Measurements from ENCODE around the gene FIG4. TPM values are rescaled to one million over a fixed set of nuclear protein-coding genes. Genes with fewer than 3 reads are reported as not detected.
A peak's percentile ranks its signal among the peaks of the same experiment; 100 is the strongest.
"Not testable (repeated sequence)": the region's sequence is repeated elsewhere in the genome, so short reads cannot be mapped to it uniquely, and the experiment has no call there.

Gene FIG4
- 10 to 100 TPM; 20.1 to 28.3 (median 25.4) TPM for polyA plus RNA-seq (ENCODE audit: insufficient read length in 4 of 4)

DNA sequence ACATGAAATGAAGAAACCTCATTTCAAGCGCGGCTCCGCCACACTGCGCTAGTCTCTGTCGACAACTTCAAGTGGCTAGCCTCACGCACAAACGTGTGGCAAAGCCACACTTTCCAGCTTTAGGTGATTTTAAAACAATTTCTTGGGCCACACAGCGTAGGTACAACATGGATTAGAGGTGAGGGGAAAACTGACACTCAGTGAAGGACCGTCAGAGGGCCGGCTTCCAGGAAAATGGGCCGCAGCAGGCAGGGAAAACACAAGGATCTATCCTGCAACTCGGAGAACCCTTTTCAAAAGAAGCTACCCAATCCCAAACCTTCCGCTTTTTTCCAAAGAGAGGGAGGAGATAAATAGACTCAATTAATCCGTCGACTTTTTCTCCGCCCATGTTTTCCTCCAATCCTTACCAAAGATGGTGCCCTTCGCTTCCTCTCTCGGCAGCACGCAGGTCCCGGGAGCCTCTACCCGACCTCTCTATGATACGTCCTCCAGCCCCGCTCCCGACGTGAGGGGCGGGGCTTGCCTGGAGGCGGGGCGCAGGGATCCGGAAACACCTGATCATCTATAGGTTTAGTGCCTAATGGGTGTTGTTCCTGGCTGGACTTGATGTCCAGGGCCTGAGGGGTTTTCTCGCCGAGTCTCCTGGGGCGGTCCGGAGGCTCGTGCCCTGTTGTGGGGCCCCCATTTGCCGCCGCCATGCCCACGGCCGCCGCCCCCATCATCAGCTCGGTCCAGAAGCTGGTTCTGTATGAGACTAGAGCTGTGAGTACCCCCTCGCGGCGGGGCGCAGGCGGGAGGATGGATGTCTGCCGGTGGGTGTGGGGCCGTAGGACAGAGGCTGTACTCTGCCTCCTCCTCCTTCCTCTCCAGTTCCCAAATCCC, at the start of gene FIG4, which contains the start of gene AK9:
TSS of gene FIG4 (plus strand) at position 560 of the 885 bp plus-strand sequence. CDS start at position 700, 140 bp downstream.
TSS of gene AK9 (minus strand) at position 466 of the 885 bp plus-strand sequence. CDS start 15,457 bp downstream, outside the sequence.
- peak; percentile 77 to 85 (median 83) for DNase-seq (ENCODE audit: low read depth in 4 of 4, low spot score in 3 of 4)

DNA sequence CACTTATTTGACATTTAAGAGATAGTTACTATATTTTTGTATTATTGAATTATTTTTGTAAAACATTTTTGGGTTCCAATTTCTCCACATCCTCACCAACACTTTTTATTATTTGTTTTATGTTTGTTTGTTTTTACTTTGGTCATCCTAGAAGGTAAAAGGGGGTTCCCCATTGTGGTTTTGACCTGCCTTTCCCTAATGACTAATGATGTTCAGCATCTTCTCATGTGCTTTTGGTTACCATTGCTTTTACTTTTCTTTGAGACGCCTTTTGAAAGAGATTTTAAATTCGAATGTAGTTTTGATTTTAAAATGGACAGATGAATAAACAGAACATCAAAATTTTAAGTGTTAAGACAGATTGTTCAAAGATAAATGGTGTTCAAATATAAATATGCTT, 47.0 kb upstream of the FIG4 start:
- no peak for DNase-seq (ENCODE audit: low read depth in 4 of 4, low spot score in 3 of 4)

DNA sequence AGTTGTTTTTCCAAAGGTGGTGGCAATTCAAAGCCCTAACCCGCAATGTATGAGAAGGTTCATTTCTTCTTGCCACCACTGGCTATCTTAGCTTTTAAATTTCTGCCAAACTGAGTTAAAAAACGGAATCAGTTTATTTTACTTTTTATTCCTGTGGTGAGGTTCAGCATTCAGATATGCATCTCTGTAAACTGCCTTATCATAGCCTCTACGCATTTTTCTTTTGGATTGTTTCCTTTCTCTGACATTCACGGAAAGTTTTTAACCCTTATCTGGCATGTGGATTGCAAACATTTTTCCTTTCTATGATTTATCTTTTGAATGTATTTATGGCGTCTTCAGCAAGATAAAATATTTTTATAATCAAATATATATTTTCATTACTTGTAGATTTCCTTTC, 37.8 kb upstream of the FIG4 start:
- no peak for DNase-seq (ENCODE audit: low read depth in 4 of 4, low spot score in 3 of 4)

DNA sequence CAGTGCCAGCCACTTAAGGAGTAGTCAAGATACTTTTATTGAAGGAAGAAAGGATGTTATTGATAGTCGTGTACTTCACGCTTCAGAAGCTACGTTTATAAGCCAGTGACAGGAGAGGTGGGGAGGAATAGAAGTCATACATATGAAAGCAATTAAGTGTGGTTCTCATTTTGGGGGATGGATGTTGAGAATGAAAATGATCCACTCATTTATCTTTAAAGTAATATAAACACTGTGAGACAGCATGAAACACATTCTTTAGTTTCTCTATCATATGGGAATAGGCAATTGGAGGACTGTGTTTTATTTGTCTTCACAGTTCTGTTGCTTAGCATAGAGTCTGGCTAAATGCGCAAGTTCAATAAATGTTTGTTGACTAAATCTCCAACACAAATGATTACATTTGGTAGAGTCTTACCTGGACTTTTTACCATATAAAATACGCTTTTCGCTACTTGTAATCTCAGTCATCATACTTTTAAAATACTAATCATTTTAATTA, 35.3 kb upstream of the FIG4 start:
- DNase-seq (ENCODE audit: low read depth in 4 of 4, low spot score in 3 of 4), result no peak

DNA sequence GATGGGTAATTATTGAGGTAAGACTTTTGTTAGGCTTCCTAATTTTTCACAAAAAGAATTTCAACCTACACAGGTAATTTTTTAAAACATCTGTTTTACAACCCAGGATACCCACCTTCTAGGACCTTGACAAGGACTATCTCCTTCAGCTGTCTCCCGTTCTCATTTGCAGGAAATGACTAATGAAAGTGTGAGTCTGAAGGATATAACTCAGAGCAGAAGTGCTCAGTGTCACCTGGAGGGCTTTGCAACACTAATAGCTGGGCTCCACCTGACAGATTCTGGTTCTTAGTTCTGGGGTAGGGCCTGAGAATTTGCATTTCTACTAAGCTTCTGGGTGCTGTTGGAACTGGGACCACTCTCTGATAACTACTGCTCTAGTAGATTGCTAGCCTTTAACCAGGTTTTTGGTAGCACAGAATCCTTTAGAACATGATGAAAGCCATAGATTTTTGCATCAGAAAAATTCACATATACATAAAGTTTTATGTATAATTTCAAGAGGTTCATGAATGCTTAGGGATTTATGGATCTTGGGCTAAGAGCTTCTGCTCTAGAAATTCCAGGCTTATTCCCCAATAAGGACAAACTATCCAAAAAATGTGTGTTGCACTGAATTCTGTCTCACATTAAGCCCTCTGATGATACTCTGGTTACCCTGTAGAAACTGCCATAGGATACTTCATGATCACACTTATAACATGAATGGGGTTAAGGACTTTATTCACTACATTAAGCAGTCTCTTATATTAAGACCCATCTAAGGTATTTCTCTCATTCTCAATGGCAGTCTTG, 30.4 kb upstream of the FIG4 start:
- no peak for DNase-seq (ENCODE audit: low read depth in 4 of 4, low spot score in 3 of 4)

DNA sequence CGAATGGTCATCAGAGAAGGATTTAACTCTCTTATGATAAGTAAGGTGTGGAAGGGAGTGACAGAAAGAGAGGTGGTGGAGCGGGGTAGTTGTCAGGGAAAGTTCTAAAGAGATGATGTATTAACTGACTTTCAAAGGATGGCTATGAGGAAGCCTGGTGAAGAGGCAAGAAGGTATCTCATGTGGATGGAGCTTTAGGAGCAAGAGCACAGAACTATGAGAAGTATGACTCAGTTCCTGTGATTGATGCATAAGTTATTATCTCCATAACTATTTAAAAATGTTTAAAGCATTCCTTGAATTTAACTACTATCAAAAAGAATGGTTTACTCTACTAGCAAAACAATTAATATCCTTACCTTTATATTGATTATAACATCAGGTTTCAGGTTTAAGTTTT, 28.9 kb upstream of the FIG4 start:
- DNase-seq (ENCODE audit: low read depth in 4 of 4, low spot score in 3 of 4), result no peak

DNA sequence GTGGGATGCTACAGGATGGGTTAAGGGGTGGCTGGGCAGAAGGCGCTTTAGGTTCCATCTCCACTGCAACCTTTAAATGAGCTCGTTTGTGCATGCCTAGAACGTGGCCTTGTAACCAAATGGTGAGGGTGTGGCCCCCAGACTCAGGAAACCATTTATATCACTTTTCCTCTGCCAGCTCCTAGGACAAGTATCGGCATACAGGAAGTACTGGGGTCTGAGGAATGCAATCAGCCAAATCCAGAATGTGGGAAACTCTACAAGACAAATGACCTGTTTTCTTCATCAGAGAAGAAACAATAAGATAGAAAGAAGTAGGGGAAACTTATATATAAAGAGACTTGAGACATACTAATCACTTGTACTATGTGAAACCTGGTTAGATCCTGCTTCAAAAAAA, 21.3 kb upstream of the FIG4 start:
- DNase-seq (ENCODE audit: low read depth in 4 of 4, low spot score in 3 of 4), result no peak

DNA sequence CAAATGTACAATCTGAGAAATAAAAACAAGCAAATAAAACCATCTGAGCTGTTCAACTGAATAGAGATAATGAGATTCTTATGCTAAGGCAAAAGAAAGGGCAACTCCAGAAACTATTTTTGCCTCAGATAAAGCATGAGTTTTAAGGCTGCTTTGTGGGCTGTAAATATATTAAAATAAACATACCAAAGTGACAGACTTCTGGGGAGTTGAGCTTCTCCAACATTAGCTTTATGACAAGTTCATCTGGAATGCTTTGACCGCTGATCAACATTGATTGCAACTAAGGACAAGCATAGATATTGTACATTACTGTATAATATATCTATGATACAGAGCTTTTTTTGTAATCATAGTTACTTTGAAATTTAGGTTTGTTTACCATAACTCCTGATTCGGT, 19.4 kb upstream of the FIG4 start:
- DNase-seq (ENCODE audit: low read depth in 4 of 4, low spot score in 3 of 4), result no peak

DNA sequence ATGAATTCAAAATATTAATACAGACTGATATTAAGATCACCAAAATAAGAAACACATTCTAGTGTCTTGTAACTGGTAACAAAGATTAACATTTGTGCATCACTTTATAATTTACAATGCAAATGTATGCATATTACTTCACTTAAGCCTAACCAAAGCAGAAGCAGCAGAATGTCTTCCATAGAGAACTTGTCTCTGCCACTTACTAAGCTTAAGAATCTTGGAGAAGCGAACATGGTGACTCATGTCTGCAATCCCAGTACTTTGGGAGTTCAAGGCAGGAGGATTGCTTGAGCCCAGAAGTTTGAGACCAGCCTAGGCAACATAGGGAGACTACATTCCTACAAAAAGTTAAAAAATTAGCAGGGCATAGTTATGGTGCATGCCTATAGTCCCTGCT, 18.9 kb upstream of the FIG4 start:
- DNase-seq (ENCODE audit: low read depth in 4 of 4, low spot score in 3 of 4), result no peak

DNA sequence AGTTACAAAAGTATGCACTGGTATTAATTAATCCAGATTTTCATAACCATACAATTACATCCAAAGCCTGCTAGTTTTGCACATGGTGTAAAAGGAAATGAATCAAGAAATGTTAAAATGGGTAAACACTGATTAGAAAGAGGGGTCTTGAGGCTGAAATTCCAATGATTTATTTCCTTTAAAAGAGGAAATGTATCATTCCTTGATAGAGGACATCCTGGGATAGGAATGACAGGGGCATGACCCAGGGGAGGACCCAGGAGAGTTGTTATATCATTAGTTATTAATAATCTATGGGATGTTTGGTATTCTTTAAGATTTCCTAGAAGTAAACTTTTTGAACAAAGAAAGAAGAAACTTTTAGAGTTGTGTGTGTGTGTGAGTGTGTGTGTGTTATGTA, 18.3 kb upstream of the FIG4 start:
- DNase-seq (ENCODE audit: low read depth in 4 of 4, low spot score in 3 of 4), result no peak

DNA sequence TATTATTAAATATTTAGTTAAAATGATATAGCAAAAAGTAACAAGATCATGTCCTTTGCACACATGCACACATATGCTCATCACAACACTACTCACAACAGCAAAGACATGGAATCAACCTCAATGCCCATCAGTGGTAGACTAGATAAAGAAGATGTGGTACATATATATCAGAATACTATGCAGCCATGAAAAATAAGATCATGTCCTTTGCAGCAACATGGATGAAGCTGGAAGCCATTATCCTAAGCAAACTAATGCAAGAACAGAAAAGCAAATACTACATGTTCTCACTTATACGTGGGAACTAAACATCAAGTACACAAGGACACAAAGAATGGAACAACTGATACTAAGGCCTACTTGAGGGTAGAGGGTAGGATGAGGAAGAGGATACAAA, 14.4 kb upstream of the FIG4 start:
- no peak for DNase-seq (ENCODE audit: low read depth in 4 of 4, low spot score in 3 of 4)

DNA sequence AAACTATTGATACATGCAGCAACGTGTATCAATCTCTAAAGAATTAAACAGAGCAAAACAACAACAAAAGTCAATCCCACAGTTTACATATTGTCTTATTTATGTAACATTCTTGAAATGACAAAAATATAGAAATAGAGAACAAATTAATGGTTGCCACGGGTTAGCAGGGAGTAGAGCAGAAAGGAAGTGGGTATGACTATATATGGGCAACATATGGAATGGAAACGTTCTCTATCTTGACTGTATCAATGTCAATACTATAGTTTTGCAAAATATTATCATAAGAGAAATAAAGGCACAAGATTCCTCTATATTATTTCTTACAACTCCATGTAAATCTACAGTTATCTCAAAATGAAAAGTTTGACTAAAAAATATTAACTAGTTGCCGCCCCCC, 12.9 kb upstream of the FIG4 start:
- no peak for DNase-seq (ENCODE audit: low read depth in 4 of 4, low spot score in 3 of 4)

DNA sequence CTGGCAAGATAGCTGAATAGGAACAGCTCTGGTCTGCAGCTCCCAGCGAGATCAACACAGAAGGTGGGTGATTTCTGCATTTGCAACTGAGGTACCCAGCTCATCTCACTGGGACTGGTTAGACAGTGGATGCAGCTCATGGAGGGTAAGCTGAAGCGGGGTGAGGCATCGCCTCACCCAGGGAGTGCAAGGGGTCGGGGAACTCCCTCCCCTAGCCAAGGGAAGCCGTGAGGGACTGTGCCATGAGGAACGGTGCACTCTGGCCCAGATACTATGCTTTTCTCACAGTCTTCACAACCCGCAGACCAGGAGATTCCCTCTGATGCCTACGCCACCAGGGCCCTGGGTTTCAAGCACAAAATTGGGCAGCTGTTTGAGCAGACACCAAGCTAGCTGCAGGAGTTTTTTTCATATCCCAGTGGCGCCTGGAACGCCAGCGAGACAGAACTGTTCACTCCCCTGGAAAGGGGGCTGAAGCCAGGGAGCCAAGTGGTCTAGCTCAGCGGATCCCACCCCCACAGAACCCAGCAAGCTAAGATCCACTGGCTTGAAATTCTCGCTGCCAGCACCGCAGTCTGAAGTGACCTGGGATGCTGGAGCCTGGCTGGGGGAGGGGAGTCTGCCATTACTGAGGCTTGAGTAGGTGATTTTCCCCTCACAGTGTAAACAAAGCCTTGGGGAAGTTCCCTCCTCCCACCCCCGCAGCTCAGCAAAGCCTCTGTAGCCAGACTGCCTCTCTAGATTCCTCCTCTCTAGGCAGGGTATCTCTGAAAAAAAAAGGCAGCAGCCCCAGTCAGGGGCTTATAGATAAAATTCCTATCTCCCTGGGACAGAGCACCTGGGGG, 12.2 kb upstream of the FIG4 start:
- not testable (repeated sequence) for DNase-seq (ENCODE audit: low read depth in 4 of 4, low spot score in 3 of 4)

DNA sequence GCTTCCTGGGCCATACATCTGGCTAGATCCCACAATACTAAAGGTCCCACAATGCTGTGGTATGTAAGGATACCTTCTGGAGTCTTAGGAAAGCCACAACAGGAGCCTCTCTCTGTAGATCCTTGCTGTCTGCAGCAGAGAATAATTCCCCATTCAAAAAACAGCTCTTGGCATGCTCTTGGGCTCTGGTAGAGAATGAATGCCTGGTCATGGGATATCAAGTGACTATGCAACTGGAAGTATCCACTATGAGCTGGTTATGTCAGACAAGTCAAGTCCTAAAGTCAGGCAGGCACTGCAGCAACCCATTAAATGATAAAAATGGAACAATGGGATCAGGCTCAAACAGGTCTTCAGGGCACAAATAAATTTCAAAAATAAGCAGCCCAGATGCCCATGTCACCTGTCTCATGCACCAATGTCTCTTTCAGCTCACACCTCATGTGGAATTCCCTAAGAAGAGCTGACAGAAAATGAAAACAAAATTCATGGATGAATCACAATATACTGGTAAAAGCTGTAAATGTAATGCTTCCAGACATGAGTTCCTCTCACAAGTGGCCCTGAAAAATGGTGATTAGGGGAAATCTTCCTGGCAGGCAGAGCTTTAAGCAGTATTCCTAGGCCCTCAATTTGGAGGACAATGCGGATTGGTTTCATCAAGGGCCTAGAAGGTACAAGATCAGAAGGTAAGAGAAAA, 4.4 kb upstream of the FIG4 start:
- no peak for DNase-seq (ENCODE audit: low read depth in 4 of 4, low spot score in 3 of 4)

DNA sequence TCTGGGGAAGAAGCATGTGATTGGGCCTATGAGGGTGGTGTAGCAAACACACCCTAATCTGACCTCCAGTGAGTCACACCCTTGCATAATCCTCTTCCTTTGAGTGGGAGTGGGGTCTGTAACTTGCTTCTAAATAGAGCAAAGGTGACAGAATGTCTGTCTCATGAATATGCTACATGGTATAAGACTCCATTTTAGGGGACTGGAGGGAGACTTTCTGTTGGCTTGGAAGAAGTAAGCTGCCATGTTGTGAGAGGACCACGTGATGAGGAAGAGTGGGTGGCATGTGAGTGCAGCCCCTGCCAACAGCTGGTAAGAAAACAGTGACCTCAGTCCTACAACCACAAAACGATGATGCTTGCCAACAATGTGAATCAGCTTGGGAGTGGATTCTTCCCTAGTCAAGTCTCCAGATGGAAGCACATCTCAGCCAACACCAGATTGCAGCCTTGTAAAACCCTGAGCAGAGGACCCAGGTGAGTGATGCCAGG, 3.8 kb upstream of the FIG4 start:
- DNase-seq (ENCODE audit: low read depth in 4 of 4, low spot score in 3 of 4), result no peak

DNA sequence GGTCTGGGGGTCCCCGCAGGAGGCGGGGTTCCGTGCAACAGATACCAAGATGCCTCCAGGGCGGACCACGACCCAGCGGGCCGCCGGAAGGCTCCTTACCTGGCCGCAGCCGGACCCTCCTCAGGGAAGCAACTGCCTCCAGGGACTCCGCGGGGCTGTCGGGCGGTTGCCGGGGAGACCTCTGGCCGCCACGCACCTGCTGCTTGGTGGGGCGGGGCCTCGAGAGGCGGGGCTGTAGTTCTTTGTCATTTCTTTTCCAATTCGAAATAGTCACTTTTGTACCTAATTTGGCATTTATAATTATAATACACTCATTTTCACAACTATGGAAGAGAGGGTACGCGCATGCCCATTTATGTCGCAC, 741 bp upstream of the FIG4 start:
- DNase-seq (ENCODE audit: low read depth in 4 of 4, low spot score in 3 of 4), result peak in 2 of 4 donors; percentile 14 to 20

DNA sequence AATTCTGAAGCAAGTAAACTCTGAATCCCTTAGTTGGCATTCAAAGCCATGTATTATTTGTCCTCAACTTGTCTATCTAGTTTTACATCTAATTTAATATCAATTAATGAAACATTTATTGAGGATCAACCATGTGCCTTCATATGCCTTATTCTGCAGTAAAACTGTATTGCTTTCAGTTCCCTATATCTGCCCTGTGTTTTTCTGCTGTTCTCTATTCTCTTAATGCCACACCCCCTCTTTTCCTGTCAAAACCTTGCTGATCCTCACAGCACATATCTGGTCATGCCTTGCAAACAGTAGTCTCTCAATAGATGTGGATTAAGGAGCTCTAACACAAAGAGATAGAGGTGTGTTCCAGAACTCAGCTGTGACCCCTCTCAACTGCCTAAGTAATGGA, 2.0 kb downstream of the FIG4 start:
- DNase-seq (ENCODE audit: low read depth in 4 of 4, low spot score in 3 of 4), result no peak

DNA sequence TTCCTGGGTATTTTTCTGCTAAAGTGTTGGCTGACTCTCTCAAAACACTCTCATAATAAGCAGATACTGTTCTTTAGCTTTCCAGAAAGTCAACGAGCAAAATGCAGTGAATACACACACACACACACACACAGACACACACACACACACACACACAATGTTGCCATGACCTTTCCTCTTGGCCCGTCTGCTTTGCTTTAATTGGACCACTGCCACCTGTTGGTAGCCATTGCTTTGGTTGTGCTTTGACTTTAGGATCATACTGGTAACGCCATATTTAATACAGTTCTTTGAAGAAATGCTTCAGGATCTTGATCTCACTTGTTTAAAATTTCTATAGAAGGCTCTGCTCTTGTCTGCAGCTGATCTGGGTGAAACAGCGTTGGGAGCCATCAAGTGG, 4.4 kb downstream of the FIG4 start:
- DNase-seq (ENCODE audit: low read depth in 4 of 4, low spot score in 3 of 4), result no peak

DNA sequence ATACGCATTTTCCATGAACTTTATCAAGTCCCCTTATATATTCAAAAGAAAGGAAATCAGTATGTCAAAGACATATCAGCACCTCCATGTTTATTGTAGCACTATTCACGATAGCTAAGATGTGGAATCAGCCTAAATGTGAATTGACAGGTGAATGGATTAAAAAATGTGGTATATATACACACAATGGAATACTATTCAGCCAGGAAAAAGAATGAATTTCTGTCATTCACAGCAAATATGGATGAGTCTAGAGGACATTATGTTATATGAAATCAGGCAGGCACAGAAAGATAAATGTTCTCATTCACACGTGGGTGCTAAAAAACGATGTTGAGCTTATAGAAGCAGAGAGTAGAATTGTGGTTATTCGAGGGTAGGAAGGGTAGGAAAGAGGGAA, 5.3 kb downstream of the FIG4 start:
- no peak for DNase-seq (ENCODE audit: low read depth in 4 of 4, low spot score in 3 of 4)

DNA sequence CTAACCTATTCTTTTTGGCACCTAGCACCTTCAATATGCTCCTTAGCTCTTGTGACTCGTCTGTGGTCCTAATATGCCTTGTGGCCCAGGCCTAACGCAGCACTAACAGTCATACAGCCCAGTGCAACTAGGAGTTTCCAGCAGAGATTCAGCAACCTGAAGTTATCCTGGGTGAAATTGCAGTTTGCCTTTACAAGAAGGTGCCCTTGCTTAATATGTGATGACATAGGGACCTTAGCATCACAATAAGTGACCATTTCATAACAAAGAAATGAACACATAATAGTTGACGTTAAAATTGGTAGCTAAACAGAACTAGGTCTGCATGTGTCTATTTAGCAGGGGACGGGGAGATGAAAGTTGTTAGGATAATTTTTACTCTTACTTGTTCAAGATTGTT, 10.1 kb downstream of the FIG4 start:
- no peak for DNase-seq (ENCODE audit: low read depth in 4 of 4, low spot score in 3 of 4)

All from left renal pelvis (tissue), 4 donors.